NCI-H345 (cell line): ENCODE measurements around the gene CD200.
A peak's percentile ranks its signal among the peaks of the same experiment; 100 is the strongest.

Experiments
- DNase-seq: peaks from one replicate; lab custom pipeline; 2025; lab: John Stamatoyannopoulos, UW

The CD200 gene

DNA sequence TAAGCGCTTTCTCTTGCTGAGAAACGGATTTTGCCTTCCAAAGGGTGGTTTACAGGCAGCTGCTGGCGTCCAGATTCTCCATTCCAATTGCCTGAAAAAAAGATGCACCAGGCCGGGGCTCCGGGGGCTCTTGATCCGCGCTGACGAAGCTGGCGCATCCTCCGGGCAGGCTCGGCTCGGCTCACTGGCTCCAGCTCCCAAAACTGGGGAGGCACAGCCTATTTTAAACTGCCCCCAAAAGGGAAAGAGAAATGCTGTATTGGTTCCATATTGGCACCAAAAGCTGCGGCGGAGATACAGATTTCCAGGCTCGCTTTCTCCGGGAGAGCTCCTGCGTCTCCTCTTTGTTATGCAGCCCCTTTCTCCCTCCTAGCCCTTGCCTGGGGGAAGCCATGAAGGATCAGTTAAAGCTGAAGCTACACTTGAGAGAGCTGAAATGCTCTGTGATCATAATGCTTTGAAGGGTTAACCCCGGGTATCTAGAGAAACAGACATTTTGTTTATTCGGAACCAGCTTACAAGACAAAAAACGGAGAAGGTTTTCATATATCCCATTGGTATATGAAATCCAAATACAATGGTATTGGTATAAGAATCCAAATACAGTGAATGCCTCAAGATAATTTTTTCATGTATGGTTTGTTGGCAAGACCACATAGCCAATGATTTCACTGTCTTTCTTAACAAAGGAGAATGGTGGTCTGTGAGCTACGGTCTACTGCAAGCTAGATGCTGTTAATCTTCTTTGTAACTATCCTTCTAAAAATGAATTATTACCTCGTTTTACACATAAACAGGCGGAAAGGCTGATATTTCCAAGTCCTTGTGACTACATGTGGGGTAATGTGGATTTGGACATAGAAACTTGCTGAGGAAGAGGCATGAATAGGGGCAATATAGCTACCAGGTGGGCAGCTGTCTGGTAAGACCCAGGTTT is 693 bp downstream of the CD200 start:
- peak; percentile 40 for DNase-seq

DNA sequence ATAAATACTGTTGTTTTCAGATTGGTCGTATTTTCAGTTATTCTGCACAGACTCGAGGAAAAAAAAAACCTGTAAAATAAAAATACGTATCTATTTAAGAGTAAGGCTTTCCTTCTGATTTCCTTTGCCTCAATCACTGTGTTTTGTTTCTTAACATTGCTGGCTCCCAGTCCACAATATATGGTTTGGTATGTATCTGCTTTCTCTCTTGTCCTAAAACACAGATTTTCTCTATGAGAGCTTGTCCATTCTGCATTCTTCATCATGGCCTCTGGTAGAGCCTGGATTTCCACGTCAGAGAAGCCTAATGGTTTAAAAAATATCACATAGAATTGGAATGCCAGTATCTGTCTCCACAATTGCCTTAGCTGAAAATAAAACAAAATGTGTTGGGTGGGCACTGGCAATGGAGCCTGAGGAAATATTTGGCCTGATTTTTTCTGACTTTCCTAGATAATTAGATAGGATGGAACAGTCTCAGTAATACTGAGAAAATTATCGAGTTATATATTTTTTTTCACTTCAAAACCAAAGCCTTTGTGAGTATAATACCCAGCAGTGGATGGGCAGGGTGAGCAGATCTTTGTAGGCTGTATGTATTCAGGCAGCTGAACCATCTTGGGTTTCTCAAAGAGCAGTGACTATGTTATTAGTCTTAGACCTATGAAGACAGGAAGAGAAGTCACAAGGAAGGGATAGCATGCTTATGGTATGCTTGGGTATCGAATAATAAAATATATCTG is 1.9 kb downstream of the CD200 start:
- no peak for DNase-seq

DNA sequence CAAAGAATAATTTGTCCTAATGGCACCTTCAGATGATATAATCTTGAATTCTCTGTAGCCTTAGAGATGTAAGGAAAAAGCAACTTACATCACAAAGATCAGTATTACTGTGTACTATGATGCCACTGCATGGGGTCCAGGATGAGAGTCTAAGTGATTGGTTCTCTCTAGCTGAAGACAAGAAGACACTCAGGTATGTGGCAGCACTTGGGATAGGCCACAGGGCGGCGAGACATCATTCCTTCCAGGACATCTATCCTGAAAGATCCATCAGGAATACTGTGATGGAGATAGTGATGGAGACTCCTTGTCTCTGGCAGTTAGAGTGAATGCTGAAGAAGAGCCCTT is 2.5 kb downstream of the CD200 start:
- DNase-seq: no peak

DNA sequence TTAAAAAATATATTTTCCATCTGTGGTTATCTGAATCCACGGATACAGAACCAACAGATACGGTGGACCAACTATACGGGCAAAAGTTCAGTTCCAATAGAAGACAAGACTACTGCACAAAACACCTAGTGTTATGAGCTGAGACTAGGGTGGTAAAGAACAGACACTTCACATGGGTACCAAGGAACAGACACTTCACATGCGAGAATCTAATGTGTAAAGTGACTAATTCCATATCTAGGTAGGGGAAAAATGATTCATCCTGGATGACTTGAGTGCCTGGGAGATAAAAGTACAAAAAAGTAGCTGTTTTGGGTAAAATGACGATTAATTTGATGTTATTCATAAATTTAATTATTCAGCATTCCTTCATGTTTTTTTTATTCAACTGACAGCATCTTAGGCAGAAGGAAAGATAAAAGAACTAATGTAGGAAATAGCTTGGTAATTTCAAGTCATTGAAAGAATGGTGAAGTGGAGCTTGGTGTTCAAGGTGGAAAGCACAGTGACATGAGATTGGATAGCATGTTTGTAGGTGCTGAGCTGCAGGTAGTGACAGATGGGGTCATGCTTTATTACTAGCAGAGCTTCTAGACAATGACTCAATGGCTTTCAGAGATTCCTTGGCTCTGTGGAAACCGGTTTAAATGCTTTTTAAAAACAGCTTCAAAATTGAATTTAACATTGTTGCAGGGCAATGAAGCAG is 5.2 kb downstream of the CD200 start:
- no peak for DNase-seq

GRCh38 chr3:112338727-112339056 is 5.7 kb downstream of the CD200 start:
- no peak for DNase-seq

- no peak for DNase-seq
Observed at GRCh38 chr3:112339134-112339533, 6.2 kb downstream of the CD200 start.

- DNase-seq: no peak
Observed at GRCh38 chr3:112339609-112340008, 6.7 kb downstream of the CD200 start.

DNA sequence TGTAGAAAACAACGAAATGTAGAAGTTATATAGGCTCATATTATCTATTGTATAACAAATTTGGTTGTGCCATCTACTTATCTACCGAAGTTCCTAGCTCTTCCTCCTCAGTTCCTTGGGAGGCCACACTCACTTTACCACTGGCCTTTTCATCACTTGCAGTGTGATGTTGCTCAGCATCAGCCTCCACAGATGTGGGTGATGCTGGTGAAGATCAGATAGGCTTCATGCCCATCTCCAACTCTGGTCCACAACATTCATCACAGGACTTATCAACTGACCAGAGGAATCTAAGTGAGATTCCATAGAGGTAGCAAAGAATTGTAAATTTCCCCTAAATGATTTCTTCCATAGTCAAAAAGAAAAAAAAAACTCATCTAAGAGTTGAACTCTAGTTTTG is 8.4 kb downstream of the CD200 start:
- DNase-seq: no peak

- DNase-seq: no peak
Observed at GRCh38 chr3:112345681-112346080, 12.7 kb downstream of the CD200 start.

- DNase-seq: no peak
Observed at GRCh38 chr3:112346491-112347122, 13.7 kb downstream of the CD200 start.

- DNase-seq: no peak
Observed at GRCh38 chr3:112348943-112349342, 16.0 kb downstream of the CD200 start.

DNA sequence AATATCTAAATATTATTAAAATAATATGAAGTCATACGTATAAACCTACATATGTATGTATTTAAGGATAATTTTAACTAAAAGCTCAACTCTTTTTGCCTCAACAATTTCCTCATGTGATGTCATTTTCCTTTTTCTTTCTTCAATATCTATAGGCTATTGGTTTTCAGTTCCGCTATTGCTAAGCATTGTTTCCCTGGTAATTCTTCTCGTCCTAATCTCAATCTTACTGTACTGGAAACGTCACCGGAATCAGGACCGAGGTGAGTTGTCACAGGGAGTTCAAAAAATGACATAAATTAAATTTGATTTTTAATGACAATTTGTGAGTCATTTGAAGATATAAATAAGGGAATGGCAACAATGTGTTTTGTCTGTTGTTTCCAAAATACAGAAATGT is 16.6 kb downstream of the CD200 start:
- no peak for DNase-seq

GRCh38 chr3:112350018-112350810 is 17.3 kb downstream of the CD200 start:
- no peak for DNase-seq

DNA sequence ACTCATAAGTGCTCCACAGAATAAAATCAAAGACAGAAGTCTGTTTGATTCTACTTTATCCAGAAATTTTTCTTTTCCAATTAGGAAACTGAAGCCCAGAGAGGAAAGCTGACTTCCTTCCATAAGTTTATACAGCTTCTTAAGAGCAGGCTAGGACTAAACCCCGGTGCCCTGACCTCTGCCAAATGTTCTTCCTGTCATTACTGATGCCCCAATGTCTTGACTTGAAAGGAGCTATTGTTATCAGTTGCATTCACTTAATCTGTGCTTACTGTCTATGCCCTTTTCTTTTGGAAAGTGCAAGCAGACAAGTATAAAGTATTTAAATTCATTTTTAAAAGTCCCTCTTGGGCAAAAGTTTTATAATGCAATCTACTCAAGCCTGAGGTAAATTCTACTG is 18.1 kb downstream of the CD200 start:
- no peak for DNase-seq

DNA sequence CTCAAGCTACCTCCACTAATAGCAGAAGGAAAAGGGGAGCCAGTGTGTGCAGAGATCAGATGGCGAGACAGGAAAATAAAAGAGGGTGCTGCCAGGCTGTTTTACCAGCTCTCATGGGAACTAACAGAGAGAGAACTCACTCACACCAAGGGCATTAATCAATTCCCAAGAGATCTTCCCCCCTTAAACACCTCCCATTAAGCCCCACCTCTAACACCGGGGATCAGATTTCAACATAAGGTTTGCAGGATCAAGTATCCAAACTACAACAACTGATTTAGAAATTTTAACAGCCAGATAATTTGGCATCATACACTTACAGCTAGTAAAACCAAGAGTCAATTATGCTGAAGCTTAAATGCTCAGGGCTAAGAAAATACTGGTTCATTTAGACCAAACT is 18.9 kb downstream of the CD200 start:
- no peak for DNase-seq

DNA sequence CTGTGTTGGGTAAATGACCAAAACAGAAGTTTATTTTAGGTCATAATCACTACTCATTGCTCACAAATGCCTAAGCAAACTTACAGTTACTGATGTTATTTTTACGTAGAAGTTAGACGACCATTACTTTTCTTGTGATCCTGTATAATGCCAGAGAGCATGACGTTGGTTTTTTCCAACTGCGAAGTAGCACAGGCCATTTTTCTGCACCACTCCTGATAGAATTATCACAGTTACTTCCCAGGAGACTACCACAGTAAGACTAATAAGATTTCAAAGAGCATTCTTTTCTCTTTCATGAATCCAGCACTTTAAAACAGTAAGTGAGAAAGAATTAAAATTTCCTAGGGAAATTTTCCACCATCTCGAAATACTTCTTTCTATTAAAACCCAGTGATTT is 19.8 kb downstream of the CD200 start:
- no peak for DNase-seq

- DNase-seq: no peak
Observed at GRCh38 chr3:112353365-112353764, 20.4 kb downstream of the CD200 start.

GRCh38 chr3:112354642-112355306 is 21.8 kb downstream of the CD200 start:
- DNase-seq: no peak

- no peak for DNase-seq
Observed at GRCh38 chr3:112355307-112355687, 22.3 kb downstream of the CD200 start.

DNA sequence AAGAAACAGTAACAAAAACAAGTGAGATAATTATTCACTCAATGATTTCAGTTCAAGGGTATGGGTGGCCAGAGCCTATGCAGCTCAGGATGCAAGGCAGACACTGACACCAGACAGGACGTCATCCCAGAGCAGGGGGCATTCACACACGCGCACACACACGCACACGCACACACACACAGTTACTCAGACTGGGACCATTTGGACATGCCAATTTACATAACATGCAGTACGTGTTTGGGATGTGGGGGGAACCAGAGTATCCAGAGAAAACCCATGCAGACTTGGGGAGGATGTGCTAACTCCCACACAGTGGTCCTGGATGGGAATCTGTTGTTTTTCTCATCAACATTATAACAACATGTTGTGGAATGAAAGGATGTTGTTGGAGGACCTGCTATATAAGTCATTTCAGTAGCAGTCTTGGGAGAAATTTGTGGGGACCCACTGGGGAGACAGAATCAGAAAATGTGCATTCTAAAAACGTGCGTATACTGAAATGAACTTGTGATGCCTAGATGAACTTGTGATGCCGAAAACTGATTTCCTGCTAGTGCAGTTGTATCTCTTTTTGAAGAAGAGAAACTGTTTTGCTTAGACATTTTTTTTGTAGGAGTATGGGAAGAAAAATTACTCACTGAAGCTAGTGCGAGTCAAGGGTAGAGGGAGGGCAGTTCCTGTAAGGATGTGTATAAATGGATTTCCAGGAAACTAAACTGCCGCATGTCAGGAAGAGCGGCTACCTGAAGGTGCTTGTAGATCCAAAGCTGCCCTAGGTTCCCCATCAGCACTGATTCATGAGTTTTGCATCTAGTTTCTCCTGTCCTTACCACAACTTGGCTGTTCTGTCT is 25.2 kb downstream of the CD200 start:
- no peak for DNase-seq
